GM12878 (cell line): Measurements from ENCODE around the gene TRPT1. TPM values are rescaled to one million over a fixed set of nuclear protein-coding genes. Genes with fewer than 3 reads are reported as not detected.

ENCODE experiments used
- ATAC-seq: fragments of 200-7000 bp; cut with Tn5 transposase; 3 replicates; pipeline ENCODE4 v1.9.1; 2020; ENCODE audit warnings: mild to moderate bottlenecking, moderate library complexity
- BruUV-seq: library from RNA; stranded (reverse); fragments of 400-500 nt; replicated peaks from 2 replicates; lab custom pipeline; 2021; lab: Mats Ljungman, UMichigan
- CTCF ChIA-PET: fragments of 300-600 bp; sonication (Branson Sonifier 250); formaldehyde crosslinking; extraction: SDS; loops from one replicate; lab custom pipeline; 2021; ENCODE audit warnings: inconsistent platforms; lab: Yijun Ruan, JAX
- POLR2A ChIA-PET: fragments of 350-600 bp; formaldehyde crosslinking; extraction: SDS; loops from one replicate; lab custom pipeline; 2021; ENCODE audit warnings: inconsistent platforms; lab: Charles Lee
- RAD21 ChIA-PET: fragments of 300-600 bp; sonication (Branson Sonifier 250); formaldehyde crosslinking; loops from one replicate; lab custom pipeline; 2023; ENCODE audit warnings: antibody characterized with exemption; ENCODE audit not compliant: unreplicated experiment; lab: Charles Lee
- SMC1A ChIA-PET: fragments of 300-600 bp; sonication (Branson Sonifier 250); formaldehyde crosslinking; loops from one replicate; lab custom pipeline; 2023; ENCODE audit not compliant: unreplicated experiment, uncharacterized antibody; lab: Charles Lee
- DNase-seq: peaks from one replicate; pipeline ENCODE4 v3.0.0-alpha.2; 2011; ENCODE audit warnings: low read depth, low spot score
- FAIRE-seq: peaks from 3 replicates; lab custom pipeline; 2011; peaks lifted over from hg19 to GRCh38; lab: Jason Lieb, UNC
- H2AFZ ChIP-seq: 2 replicates; pipeline ENCODE4 v1.6.0; 2011; ENCODE audit warnings: low read depth, low read length, control low read depth; ENCODE audit not compliant: control insufficient read depth
- H3K27ac ChIP-seq: 2 replicates; pipeline ENCODE4 v1.5.1; 2011; ENCODE audit warnings: control low read depth; ENCODE audit not compliant: control insufficient read depth, insufficient read depth
- H3K27me3 ChIP-seq, 2 experiments: replicated peaks in 1 of 2; 2 replicates each; pipeline versions ENCODE4 v1.6.0 to v1.6.1; 2011; ENCODE audit warnings: low read length in 1 of 2; ENCODE audit not compliant: control insufficient read depth in 2 of 2, insufficient read depth in 2 of 2
- H3K36me3 ChIP-seq, 2 experiments: 2 replicates each; pipeline ENCODE4 v1.5.1; 2011; ENCODE audit warnings: low read length in 1 of 2; ENCODE audit not compliant: control insufficient read depth in 2 of 2, insufficient read depth in 2 of 2
- H3K4me1 ChIP-seq: 2 replicates; pipeline ENCODE4 v1.6.1; 2011; ENCODE audit warnings: mild to moderate bottlenecking, low read length, moderate library complexity, mixed read lengths; ENCODE audit not compliant: control insufficient read depth, insufficient read depth
- H3K4me2 ChIP-seq: 2 replicates; pipeline ENCODE4 v1.6.0; 2011; ENCODE audit warnings: control low read depth; ENCODE audit not compliant: control insufficient read depth, insufficient read depth
- H3K4me3 ChIP-seq: fragments of 200-600 bp; sonication (generic); 2 replicates; pipeline ENCODE4 v1.5.1; 2016
- H3K79me2 ChIP-seq: 2 replicates; pipeline ENCODE4 v1.6.0; 2011; ENCODE audit warnings: low read length; ENCODE audit not compliant: control insufficient read depth, insufficient read depth
- H3K9ac ChIP-seq: 2 replicates; pipeline ENCODE4 v1.8.0; 2011; ENCODE audit warnings: low read length, control low read depth, mixed read lengths; ENCODE audit not compliant: control insufficient read depth, insufficient read depth
- H3K9me3 ChIP-seq: replicated peaks from 3 replicates; pipeline ENCODE4 v1.5.1; 2011; ENCODE audit warnings: mild to moderate bottlenecking, low read length; ENCODE audit not compliant: control insufficient read depth, insufficient read depth
- H4K20me1 ChIP-seq: 2 replicates; pipeline ENCODE4 v1.6.0; 2011; ENCODE audit not compliant: control insufficient read depth, insufficient read depth
- CBFB ChIP-seq: IDR thresholded peaks from 2 replicates; pipeline ENCODE4 v1.6.1; 2016; ENCODE audit warnings: antibody characterized with exemption, low read depth
- ESRRA ChIP-seq: IDR thresholded peaks from 2 replicates; pipeline ENCODE4 v1.6.1; 2012; ENCODE audit warnings: mild to moderate bottlenecking, low read length, improper control_type of control experiment
- IRF3 ChIP-seq: fragments of 450-650 bp; IDR thresholded peaks from 2 replicates; pipeline ENCODE4 v1.6.1; 2014; ENCODE audit warnings: mild to moderate bottlenecking
- IRF5 ChIP-seq: fragments of 450-650 bp; IDR thresholded peaks from 2 replicates; pipeline ENCODE4 v1.6.1; 2017; ENCODE audit warnings: borderline replicate concordance
- KLF5 ChIP-seq: fragments of 450-650 bp; IDR thresholded peaks from 2 replicates; pipeline ENCODE4 v1.6.1; 2014; ENCODE audit warnings: mild to moderate bottlenecking; ENCODE audit not compliant: partially characterized antibody
- MXI1 ChIP-seq: fragments of 150-350 bp; IDR thresholded peaks from 2 replicates; pipeline ENCODE4 v1.6.1; 2011; ENCODE audit warnings: low read depth, mild to moderate bottlenecking, inconsistent platforms, low read length, improper control_type of control experiment
- POLR2A ChIP-seq: IDR thresholded peaks from 2 replicates; pipeline ENCODE4 v1.6.1; 2011; ENCODE audit warnings: low read depth, mild to moderate bottlenecking, low read length
- POLR2AphosphoS5 ChIP-seq: IDR thresholded peaks from 2 replicates; pipeline ENCODE4 v1.6.1; 2011; ENCODE audit warnings: mild to moderate bottlenecking, low read length, inconsistent platforms
- SKIL ChIP-seq: fragments of 450-650 bp; IDR thresholded peaks from 2 replicates; pipeline ENCODE4 v1.6.1; 2017; ENCODE audit warnings: mild to moderate bottlenecking, low read depth, inconsistent platforms; ENCODE audit not compliant: poor library complexity, severe bottlenecking
- SPI1 ChIP-seq: IDR thresholded peaks from 2 replicates; pipeline ENCODE4 v1.6.1; 2011; ENCODE audit warnings: low read depth, mild to moderate bottlenecking, low read length, moderate library complexity, borderline replicate concordance; ENCODE audit not compliant: insufficient read depth
- TCF3 ChIP-seq: IDR thresholded peaks from 2 replicates; pipeline ENCODE4 v1.6.1; 2012; ENCODE audit warnings: low read depth, mild to moderate bottlenecking, low read length, borderline replicate concordance; ENCODE audit not compliant: insufficient read depth
- YY1 ChIP-seq: IDR thresholded peaks from 2 replicates; pipeline ENCODE4 v1.6.1; 2011; ENCODE audit warnings: low read depth, mild to moderate bottlenecking, low read length
- WGBS: methylation state at CpG from one replicate; pipeline ENCODE4 v1.1.6; 2016; ENCODE audit warnings: low lambda C conversion rate; ENCODE audit not compliant: insufficient replicate concordance, insufficient coverage; ENCODE audit errors: missing lambda C conversion rate; 5-methylcytosine and 5-hydroxymethylcytosine counted together
- in situ Hi-C: fragments of 300-500 bp; cut with MboI; formaldehyde crosslinking; loops from 9 replicates; pipeline ENCODE4 v1.14.3; 2018; ENCODE audit warnings: mixed read lengths
- intact Hi-C: fragments of 100-400 bp; cut with micrococcal nuclease; formaldehyde crosslinking; loops from one replicate; pipeline ENCODE4 v1.14.2; 2022; ENCODE audit not compliant: unreplicated experiment
- polyA plus RNA-seq, 11 experiments: library from polyadenylated mRNA; depleted of rRNA in 4 of 11; unstranded in 6 of 11; stranded (reverse) in 5 of 11; fragments of >200 nt; fragmentation: Nextera tagmentation in 4 of 11; fragmentation: Illumina TruSeq in 1 of 11; extraction: Ambion mirVana in 4 of 11; extraction: Trizol in 1 of 11; gene quantifications; 1 replicate in 1 of 11; 2 replicates in 10 of 11; pipeline versions ENCODE4 v1.2.1 to v1.2.3, GENCODE V29; 2011 to 2016; ENCODE audit warnings: inconsistent platforms in 2 of 11, missing spikeins in 2 of 11, low read depth in 1 of 11
- total RNA-seq, 4 experiments: library from RNA; depleted of rRNA in 3 of 4; stranded (reverse); fragments of >200 nt in 3 of 4; fragmentation: Illumina TruSeq in 1 of 4; extraction: Trizol in 1 of 4; gene quantifications; 2 replicates each; pipeline versions ENCODE4 v1.2.1 to v1.2.3, GENCODE V29; 2013 to 2021
- TF ChIP-seq, protein P1 (sequence below): fragments of 450-650 bp; IDR thresholded peaks from 2 replicates; pipeline ENCODE4 v1.6.1; 2016; ENCODE audit warnings: mild to moderate bottlenecking
- TF ChIP-seq, protein P2 (sequence below): IDR thresholded peaks from 2 replicates; pipeline ENCODE4 v1.6.1; 2012; ENCODE audit warnings: low read depth, low read length, improper control_type of control experiment
- TF ChIP-seq, protein P3 (sequence below), 3 experiments: IDR thresholded peaks in 2 of 3; conservative IDR thresholded peaks in 1 of 3; 2 replicates each; pipeline ENCODE4 v1.5.1; 2011; ENCODE audit warnings: low read depth in 3 of 3, low read length in 3 of 3, mild to moderate bottlenecking in 3 of 3, control low read depth in 2 of 3, moderate library complexity in 2 of 3, inconsistent platforms in 1 of 3, mixed read lengths in 1 of 3; ENCODE audit not compliant: control insufficient read depth in 2 of 3, insufficient read depth in 1 of 3; ENCODE audit errors: extremely low read depth in 1 of 3

Gene TRPT1
- total and polyA plus RNA-seq, 10 of the 15 experiments (the other 5 are each of a cell fraction or from before 2014, with no cell fraction given) = 7.1 to 63.0 (median 31.4) TPM

DNA sequence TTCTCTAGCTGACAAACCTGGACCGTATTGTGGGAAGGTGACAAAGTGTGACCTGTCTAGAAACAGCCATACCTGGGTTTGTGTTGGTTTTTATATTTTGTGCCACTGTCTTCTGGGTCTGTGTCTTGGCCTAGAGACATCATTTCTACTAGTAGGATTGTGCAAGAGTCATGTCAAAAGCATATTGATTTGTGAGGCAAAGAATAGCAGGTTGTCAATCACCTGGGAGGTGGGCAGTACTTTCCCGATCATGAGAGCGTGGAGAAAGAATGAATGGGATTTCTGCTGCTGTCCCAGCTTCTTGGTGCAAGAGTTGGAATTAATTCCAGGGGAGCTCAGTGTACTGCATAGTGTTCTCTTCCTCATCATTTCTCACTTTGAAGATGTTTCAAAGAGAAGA is 24.4 kb downstream of the TRPT1 start:
- FAIRE-seq = no peak
- SMC1A ChIA-PET = no interaction called here
- no peak overlapping the region for H3K27ac ChIP-seq
- peaks cover 42% of the 10 kb centered on the region in 2 experiments for H3K36me3 ChIP-seq
- H3K4me2 ChIP-seq = no peak overlapping the region
- BruUV-seq = no TSS peak
- TF ChIP-seq MXI1 = no peak
- TF ChIP-seq POLR2A = no peak
- no peak for TF ChIP-seq IRF3
- no peak for TF ChIP-seq POLR2AphosphoS5
- TF ChIP-seq, protein P1, sequence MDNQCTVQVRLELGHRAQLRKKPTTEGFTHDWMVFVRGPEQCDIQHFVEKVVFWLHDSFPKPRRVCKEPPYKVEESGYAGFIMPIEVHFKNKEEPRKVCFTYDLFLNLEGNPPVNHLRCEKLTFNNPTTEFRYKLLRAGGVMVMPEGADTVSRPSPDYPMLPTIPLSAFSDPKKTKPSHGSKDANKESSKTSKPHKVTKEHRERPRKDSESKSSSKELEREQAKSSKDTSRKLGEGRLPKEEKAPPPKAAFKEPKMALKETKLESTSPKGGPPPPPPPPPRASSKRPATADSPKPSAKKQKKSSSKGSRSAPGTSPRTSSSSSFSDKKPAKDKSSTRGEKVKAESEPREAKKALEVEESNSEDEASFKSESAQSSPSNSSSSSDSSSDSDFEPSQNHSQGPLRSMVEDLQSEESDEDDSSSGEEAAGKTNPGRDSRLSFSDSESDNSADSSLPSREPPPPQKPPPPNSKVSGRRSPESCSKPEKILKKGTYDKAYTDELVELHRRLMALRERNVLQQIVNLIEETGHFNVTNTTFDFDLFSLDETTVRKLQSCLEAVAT = no peak
- TF ChIP-seq TCF3 = no peak
- TF ChIP-seq IRF5 = no peak
- TF ChIP-seq, protein P2, sequence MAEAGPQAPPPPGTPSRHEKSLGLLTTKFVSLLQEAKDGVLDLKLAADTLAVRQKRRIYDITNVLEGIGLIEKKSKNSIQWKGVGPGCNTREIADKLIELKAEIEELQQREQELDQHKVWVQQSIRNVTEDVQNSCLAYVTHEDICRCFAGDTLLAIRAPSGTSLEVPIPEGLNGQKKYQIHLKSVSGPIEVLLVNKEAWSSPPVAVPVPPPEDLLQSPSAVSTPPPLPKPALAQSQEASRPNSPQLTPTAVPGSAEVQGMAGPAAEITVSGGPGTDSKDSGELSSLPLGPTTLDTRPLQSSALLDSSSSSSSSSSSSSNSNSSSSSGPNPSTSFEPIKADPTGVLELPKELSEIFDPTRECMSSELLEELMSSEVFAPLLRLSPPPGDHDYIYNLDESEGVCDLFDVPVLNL = no peak
- TF ChIP-seq YY1 = no peak
- TF ChIP-seq, protein P3, sequence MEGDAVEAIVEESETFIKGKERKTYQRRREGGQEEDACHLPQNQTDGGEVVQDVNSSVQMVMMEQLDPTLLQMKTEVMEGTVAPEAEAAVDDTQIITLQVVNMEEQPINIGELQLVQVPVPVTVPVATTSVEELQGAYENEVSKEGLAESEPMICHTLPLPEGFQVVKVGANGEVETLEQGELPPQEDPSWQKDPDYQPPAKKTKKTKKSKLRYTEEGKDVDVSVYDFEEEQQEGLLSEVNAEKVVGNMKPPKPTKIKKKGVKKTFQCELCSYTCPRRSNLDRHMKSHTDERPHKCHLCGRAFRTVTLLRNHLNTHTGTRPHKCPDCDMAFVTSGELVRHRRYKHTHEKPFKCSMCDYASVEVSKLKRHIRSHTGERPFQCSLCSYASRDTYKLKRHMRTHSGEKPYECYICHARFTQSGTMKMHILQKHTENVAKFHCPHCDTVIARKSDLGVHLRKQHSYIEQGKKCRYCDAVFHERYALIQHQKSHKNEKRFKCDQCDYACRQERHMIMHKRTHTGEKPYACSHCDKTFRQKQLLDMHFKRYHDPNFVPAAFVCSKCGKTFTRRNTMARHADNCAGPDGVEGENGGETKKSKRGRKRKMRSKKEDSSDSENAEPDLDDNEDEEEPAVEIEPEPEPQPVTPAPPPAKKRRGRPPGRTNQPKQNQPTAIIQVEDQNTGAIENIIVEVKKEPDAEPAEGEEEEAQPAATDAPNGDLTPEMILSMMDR (IDR thresholded peaks at IDR 0.05 in 2 of 3, conservative IDR thresholded peaks at IDR 0.05 in 1 of 3; ENCODE audit: control insufficient read depth in 2 of 3, extremely low read depth in 1 of 3, insufficient read depth in 1 of 3, low read depth in 3 of 3, low read length in 3 of 3) = no peak
- no peak for TF ChIP-seq CBFB
- no peak for TF ChIP-seq SKIL
- TF ChIP-seq ESRRA = no peak
- no peak for TF ChIP-seq SPI1
- TF ChIP-seq KLF5 = no peak
- no peak for DNase-seq
- H3K9me3 ChIP-seq = no peaks in the 10 kb centered on the region
- RAD21 ChIA-PET = interaction anchor here (0.7 kb wide), 1 partner anchor 99 kb away, joined by 3 read pairs; no protein-coding TSS in a partner anchor
- H3K4me1 ChIP-seq = peaks cover 22% of the 10 kb centered on the region
- no peak overlapping the region for H2AFZ ChIP-seq
- in situ Hi-C loops (loop anchor here (5.0 kb wide), 1 partner anchor 101 kb away; the partner anchor contains the start of gene CATSPERZ), intact Hi-C loops (no loop called here)
- H3K9ac ChIP-seq = no peak overlapping the region
- H3K27me3 ChIP-seq = no peaks in the 10 kb centered on the region
- peaks cover 12% of the 10 kb centered on the region for H3K79me2 ChIP-seq
- H3K4me3 ChIP-seq = no peak overlapping the region
- CTCF ChIA-PET = interaction anchor here (0.6 to 9.7 kb wide), 5 partner anchors 13 to 601 kb away, joined by 3 to 238 read pairs (median 4); partner anchors contain the start of genes CATSPERZ, ESRRA and PPP1R14B
- POLR2A ChIA-PET = interaction anchor here (1.2 kb wide), 1 partner anchor 22 kb away, joined by 5 read pairs; no protein-coding TSS in a partner anchor
- no peaks in the 10 kb centered on the region for H4K20me1 ChIP-seq
- WGBS = 85% methylated on average over 3 of the region's 3 CpGs
- no peak for ATAC-seq
